ENCODE data around the gene MPRIP.

The MPRIP gene

DNA sequence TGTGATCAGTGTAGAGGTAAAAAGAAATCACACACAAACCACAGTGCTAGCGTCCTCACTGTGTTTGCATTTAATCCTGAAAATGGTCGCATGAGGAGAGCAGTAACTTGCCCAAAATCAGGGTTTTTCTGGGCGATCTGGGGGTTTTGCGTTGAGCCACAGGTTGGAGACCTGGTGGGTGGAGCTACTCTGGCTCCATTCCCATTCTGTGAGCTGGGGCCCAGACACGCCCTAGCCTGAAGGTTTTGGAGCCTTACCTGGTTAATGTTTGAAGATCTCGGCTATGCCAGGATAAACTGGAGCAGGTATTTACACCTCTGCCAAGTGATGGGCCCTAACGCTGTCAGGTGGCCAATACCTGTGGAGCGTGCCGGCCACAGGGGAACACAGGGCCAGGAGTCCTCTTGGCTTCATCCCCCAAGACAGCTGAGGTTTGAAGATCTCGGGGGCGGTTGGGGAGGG is 48.4 kb downstream of the MPRIP start:
- no peak for DNase-seq

DNA sequence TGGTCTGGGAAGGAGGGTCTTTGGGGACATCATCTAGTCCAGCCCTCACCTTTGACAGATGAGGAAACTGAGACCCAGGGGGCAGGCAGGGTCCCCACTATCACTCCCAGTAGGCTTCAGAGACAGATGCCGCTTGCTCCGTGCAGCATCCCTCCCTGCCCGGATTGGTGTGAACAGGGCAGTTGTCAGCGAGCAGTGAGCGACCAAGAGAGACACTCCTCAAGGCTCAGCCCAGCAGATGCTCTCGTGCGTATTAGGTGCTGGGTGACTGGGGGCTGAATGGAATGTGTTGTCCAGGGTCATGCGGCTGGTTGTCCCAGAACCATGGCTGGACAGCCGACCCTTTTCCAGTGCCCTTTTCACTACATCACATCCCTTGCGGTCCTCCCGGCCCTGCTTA is 49.0 kb downstream of the MPRIP start:
- no peak for DNase-seq

DNA sequence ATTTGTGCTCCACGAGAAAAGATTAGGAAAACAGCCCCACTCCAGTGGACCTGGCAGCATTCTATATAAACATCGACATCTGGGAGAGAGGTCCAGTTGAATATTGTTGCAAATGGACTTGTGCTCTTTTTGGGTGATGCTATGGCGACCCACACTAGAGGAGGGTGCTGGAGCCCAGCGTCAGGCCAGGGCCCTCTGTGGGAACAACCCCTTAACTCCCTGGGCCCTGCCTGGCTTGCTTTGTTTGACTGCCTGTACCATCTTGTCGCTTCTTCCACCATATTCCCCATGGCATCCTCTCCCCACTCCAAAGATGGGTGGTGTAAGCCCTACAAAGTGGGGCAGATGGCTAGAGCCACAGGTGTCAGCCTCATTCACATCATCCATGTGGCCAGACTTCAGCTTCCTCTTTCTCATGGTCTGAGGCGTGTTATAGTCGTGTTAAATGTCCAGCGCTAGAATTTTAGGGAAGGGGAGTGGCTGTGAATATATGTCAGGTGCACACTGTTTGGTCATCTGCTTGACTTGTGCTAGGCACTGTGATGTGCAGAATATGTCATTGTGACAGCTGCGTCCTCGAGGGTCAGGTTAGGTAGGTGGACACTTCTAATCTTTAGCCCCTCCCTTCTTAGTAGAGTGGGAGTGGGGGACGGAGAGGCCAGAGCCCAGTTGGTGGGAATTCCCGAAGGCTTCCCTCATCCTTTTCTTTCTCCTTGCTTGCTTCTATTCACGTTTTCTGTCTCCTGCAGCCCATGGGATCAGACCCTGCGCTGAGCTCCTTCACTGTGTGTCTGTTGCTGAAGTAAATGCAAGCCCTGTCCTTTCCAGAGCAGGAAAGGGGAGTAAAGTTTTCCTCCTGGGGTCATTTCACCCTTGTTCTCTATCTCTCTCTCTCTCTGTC is 49.8 kb downstream of the MPRIP start:
- no peak for DNase-seq

DNA sequence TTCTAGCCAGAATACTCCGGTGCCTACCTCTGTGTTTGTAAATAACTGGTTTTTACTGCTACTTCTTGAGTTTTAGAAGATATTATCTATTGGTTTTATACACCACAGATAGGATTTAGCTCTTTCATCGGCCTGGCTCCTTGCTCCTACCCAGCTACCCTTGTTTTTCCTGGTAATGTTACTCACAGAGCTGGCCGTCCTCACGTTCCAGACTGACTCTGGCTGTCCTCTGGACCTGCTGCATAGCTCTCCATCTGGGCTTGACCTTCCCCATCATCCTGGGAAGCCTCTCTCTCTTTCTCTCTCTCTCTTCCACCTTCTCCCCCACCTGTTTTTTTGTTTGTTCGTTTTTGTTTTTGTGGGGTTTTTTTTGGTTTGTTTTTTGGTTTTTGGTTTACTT is 51.5 kb downstream of the MPRIP start:
- no peak for DNase-seq

DNA sequence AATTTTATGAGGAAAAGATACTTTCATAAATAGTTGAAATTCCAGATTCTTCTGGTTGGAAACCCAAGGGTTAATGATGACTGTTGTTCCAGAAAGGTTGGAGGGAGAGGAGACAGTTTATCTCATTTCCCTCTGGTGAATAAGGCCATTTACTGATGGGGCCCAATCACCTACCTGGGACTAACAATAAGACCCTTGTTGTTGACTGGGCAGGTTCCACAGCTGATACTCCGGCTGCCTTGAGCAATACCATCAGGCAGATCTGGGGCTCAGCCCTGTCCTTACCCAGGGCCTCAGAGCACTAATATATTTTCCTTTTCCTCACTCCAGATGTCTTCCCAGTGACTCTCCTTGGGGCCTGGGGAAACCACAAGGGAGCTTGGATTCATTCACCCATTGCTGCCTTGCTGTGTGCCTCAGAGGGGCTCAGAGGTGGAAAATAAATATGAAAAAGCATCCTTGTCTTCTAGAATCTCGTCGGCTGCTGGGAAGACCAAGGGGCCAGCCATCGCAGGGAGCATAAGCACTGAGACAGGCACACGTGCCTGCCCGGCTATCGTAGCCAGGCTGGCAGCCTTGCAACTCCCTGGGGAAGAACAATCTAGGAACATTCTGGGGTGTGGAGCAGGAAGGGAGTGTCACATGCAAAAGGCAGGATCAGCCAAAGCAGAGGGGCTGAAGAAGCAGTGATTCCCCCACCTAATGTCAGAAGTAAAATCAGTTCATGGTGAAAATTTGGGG is 54.4 kb downstream of the MPRIP start:
- no peak for DNase-seq

DNA sequence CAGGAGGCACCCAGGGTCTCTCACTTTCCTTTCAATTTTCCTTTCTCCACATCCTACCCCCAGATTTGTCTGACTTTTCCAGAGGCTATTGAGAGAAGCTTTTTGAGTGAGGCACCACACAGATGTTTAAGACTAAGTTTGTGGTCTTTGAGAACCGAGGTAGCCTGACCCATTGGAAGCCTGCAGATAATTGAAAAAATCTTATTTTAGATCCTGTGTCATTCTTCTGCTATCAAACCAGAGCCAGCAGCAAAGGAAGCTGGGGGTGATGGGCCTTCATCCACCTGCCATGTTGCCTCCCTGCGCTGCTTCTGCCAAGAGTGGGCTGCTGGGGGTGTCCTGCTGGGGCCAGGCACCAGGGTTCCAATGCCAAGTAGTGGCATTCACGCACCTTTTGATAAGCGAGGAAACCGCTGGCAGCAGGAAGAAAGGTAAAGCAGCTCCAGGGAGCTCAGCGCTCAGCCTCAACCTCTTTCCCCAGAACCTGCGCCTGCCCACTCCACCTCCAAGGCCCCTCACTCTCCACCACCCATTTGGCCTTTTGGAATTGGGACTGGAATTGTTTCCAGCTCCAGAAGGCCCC is 55.6 kb downstream of the MPRIP start:
- no peak for DNase-seq

DNA sequence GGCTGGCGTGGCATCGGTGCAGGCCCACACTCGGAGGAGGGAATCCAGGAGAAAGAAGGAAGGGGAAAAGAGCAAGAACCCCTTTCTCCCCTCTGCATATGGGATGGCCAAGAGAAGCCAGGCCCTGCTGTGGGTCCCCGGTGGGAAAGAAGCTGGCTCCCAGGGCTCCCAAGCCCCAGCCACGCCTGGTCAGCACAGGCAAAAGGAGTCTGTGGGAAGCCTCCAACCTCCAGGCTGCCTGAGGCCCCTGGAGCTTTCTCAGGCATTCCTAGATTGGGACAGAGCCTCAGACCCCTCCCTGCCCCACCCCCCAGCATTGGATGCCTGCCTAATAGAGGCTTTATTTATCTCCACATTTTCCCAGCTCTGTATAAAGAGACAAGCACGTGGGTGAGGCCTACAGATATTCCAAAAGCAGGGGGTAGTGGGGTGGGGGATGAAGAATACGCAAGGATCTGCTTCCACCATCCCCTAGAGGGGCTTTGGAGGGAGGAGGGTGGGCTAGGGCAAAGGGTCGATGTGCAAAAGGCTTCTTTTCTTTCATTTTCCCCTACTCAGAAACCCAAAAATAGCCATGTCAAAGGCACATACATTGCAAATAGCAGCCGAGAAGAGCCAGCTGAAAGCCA is 56.4 kb downstream of the MPRIP start:
- no peak for DNase-seq

DNA sequence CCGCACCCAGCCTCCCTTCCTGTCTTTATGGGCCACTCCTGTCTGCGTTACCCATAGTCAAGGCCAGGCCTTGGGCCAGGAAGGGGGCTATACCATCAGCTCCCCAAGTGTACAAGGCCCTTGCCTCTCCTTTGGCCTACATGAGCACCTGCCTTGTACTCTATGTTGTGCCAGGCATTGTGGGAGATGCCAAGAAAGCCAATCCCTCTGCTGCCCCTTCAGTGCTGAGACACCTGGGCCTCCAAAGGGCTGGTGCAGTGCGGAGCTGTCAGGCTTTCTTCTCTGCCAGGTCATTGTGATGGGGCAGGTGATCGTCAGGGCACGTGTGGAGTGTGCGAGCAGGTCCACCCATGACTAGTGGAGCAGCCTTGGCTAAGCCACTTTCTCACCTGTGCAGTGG is 59.9 kb downstream of the MPRIP start:
- no peak for DNase-seq

DNA sequence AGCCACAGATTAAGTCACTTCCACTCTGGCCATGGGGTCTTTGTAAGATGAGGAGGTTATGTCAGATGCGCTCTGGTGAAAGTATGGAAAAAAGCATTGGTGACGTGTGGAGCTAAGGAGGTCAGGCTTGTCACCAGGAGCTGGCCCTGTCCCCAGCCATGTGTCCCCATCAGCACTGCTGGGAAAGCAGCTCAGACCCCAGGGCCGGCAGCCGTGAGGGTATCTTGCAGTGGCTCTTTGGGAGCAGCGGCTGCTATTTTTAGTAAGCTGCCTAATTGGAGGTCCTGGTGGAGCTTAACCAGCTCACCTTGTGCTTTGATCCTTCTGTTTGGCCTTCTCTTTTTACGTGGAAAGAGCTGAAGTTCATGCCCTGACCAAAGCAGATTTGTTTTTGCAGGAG is 60.9 kb downstream of the MPRIP start:
- DNase-seq, result peak; percentile 37

DNA sequence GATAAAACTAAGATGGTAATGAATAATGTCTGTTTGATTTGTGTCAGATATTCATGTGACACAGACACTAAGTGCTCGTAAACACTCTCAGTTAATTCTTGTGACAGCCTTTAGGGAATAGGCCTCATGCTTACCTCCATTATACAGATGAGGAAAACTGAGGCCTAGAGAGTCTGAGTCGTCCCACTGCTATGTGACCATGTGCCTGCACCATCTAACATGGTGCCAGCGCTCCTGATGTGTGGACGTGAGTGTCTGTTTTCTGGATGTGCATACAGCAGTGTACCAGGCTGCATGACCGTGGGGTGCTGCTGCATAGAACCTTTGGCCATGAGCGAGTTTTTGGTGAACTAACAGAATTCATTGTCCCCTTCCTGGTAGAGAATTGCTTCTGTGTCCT is 61.8 kb downstream of the MPRIP start:
- no peak for DNase-seq

DNA sequence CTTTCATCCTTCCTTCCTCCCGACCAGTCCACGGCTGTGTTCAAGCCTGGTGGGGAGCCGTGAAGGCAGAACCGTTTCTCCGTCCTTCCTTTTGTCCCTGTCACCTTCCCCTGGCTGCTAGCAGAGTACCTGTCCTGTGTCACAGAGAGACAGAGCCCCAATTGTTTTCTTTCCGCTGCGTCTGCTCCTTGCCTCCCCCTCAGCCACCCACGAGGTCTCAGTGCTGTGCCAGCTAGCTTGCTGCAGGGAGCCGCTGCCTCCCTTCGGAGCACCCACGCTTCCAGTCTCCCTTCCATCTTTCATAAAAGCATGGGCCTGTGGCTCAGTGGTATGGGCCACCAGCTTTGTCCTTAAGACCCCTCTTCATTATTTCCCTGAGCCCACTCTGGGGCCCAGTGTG is 62.2 kb downstream of the MPRIP start:
- no peak for DNase-seq

DNA sequence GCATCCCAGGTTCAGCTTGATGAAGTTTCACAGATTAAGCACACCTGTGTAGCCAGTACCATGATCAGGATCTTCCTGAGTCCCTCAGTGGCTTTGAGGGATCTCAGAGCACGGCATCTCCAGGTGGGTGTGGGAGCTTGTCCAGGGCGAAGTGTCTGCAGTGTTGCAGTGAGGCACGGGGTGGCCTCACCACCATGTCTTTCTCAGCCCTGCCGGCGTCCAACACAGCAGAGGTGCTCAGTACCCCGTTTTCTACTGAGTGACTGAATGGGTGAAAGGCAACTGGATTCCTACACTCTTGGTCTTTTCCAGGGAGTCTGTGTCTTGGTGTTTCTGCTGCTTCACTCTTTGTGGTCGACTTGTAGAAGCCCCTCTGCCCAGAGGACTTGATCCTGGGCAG is 63.7 kb downstream of the MPRIP start:
- no peak for DNase-seq

DNA sequence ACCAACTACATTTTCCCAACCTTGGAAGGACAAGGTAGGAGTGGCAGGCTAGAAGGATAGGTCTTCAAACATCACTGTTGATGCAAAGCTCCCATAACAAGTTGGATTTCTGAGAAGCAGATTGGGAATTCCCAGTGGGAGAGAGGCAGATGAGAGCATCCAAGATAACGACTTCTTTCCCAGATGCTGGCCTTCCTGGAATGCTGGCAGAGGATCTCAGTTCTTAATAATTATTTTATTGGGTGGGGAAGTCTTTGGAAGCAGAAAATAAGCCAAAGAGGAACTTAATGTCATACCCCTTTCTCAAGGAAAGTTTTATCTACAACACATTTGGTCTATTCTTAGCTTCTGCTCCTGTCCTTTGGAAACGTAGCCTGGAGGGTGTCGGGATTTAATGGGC is 64.5 kb downstream of the MPRIP start:
- DNase-seq, result no peak

DNA sequence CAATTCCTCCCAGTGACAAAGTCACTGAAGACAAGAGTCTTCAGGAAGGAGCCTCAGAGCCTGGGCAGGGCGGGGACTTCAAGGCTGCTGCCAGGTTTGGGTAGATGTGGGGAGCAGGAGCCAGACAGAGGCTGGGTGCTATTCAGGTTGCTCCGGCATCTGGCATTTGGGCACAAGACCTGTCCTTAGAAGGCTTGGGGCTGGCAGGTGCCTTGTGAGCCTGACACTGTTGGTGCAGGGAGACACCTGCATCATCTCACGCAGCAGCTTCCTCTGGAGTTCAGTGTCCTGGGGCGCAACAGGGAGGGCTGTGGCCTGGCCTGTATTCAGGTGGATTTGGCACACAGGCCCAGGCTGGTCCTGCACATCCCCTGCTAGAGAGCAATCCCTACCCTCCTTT is 65.0 kb downstream of the MPRIP start:
- DNase-seq, result no peak

DNA sequence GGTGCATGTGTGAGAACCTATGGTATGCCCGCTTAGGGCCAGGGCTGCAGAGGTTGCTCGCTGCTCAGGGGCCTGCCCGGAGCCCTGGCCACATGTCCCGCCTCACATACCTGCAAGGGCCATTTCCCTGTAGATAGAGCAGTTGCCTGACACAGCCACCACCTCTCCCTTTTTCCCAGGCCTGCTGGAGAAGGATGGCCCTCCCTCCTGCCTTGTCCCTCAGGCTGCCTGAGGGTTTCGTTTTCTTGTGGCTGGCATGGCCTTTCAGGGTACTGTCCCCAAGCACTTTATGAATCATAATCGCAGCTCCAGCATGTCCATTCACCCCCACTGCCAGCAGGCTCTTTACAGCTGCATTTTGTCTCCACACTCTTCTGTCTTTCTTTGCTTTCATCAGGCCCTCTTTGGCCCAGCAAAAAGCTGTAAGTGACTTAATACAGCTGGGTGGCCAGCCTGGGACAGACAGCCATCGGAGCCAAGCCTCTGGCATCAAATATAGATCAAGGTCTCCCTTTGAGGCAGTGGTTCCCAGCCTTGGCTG is 65.7 kb downstream of the MPRIP start:
- DNase-seq, result no peak

DNA sequence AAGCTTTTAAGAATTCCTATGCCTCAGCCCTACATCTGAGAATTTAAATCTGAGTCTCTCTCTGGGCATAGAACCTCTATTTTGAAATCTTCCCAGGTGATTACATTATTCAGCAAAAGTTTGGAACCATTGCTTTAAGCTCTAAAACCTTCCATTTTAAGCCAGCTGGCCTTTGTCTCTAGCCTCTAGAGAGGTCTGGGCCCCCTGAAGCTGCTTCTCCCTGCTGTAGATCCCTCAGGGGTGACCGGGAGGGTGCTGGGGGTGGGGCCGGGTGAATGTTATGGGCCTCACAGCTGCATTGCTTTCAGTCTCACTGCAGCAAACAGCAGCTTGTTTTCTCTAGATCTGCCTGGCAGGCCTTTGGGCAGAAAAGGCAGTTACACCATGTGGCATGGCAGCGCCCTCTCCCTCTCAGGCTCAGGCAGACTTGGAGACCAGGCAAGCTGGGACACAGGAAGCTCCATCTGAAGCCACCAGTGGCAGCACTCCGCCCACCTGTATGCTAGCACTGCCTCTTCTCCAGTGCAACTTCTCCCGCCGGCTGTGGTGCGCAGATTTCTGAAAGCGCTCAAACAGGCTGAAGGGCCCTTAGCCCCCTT is 66.3 kb downstream of the MPRIP start:
- no peak for DNase-seq

DNA sequence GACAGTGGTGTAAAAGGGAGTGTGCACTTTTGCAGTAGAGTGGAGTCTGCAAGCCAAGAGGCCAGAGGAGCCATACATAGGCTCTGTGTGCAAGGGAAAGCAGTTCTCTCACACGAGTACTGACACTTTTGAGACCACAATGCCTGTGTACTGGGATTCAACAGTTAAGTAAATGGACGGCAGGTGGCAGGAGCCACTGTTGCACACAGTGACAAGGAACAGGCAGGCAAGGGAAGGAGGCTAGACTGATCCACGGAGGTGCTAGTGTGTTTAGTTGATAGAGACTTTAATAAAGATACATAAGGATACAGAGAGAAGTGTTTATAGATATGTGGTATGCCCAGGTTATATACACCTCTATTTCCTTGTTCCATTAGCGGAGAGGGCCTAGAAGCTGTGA is 67.0 kb downstream of the MPRIP start:
- no peak for DNase-seq

DNA sequence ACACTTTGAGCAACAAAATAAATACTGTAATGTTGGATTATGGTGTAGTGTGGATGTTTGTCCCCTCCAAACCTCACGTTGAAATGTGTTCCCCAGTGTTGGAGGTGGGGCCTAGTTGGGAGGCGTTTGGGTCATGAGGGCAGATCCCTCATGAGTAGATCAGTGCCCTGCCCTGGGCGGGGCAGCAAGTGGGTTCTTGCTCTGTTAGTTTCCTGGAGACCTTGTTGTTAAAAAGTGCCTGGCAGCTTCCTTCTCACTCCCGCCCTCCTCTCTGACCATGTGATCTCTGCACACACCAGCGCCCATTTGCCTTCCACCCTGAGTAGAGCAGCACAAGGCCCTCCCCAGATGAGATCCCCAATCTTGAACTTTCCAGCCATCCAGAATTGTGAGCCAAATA is 67.7 kb downstream of the MPRIP start:
- DNase-seq, result no peak

DNA sequence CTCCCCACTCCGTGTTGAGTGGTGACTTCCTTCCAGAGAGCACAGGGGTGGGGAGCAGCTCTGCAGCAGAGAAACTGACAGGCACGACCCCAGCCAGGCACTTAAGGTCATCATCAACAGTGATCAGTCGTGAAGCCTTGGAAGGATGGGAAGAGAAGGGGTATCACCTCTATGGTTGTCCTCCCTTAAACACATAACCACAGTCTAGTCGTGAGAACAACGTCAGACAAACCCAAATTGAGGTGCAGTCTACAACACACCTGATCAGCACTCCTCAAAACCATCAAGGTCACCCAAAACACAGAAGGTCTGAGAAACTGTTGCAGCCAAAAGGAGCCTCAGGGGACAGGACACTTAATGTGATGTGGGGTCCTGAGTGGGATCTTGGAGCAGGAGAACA is 68.3 kb downstream of the MPRIP start:
- DNase-seq, result no peak

DNA sequence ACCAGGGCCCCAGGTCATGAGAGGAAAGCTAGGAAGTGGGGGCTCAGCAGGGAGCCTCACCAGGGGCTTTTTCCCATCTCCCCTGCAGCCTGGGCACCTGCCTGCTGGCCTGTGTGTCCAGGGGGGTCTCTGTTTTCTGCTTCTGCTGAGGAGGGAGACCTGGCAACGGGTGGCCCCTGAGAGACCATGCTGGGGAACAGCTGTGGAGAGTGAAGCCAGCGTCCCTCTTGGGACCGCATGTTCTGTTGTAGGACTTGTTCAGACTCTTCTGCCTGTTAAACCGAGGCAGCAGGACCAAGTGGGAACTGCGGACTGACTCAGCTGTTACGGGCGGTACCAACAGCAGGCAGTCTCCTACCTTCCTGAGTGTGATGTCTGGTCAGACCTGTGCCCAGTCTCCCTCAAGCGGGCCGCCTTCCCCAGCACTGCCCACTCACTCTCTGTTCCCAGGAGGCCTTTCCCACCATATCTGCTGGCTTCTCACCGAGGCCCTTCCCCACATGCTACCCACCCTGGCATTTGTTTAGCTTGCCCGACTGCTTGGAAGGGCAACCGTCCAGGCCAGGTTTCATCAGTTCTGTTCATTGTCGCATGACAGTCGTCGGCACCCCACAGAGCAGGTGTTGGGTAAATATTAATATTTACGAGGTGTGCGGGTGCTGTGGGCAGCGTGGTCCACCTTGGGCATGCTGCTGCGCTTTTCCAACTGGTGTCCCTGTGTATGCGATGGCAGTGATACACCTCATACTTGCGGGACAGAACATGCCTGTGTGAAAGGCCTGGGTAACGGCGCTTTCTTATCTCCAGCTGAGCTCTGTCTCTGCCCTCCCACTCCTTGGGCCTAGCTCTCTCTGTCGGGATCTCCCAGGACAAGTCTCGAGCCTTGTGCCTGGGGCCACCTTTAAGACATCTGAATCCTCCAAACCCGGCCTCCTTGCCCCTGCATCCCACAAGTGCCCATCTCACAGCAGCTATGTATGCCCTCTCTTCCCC is 69.4 kb downstream of the MPRIP start:
- DNase-seq, result no peak

DNA sequence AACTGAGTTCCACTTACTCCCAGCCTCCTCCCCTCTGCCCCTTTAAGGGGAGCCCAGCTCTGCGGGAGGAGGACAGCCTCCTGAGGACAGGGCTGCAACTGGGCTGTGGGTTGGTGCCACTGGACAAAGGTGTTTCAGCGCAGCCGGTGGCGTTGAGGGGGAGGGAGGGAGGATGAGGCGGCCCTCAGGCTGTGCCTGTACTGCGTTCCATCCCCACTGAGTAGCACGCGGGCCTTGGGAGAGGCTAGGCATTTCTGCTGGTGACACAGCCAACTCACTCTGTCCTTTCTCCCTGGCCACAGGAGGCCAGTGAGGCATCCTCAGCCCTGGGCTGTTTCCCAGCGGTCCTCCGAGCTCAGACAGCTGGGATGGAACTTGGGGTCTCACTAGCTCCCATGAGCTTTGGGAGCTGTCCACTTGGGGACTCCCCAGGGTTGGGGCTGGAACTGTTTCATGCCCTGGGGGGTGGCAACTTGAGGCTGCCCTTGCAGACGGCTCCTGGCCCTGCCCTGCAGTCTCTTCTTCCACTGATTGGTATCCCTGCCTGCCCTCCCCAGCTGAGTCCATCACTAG is 70.5 kb downstream of the MPRIP start:
- no peak for DNase-seq
